H1 (cell line): ENCODE data around the gene HDAC9. TPM values are rescaled to one million over a fixed set of nuclear protein-coding genes. Genes with fewer than 3 reads are reported as not detected.

Experiments
- CHD1 ChIP-seq: IDR thresholded peaks from 2 replicates; pipeline ENCODE4 v1.6.1; 2012; ENCODE audit warnings: low read depth, low read length, improper control_type of control experiment
- CHD7 ChIP-seq: fragments of 300-600 bp; sonication (generic); IDR thresholded peaks from 2 replicates; pipeline ENCODE4 v1.7.1; 2012; ENCODE audit warnings: low read length, moderate library complexity, mild to moderate bottlenecking, inconsistent platforms; ENCODE audit not compliant: insufficient replicate concordance
- EP300 ChIP-seq, 2 experiments: IDR thresholded peaks; 1 replicate in 1 of 2; 2 replicates in 1 of 2; pipeline ENCODE4 v1.6.1; 2011 to 2012; ENCODE audit warnings: low read depth in 2 of 2, low read length in 2 of 2, mild to moderate bottlenecking in 2 of 2, borderline replicate concordance in 1 of 2, inconsistent platforms in 1 of 2, moderate library complexity in 1 of 2
- HDAC2 ChIP-seq, 2 experiments: fragments of 300-600 bp in 1 of 2; sonication (generic) in 1 of 2; IDR thresholded peaks; 2 replicates each; pipeline ENCODE4 v1.6.1; 2011 to 2012; ENCODE audit warnings: low read depth in 2 of 2, low read length in 2 of 2, mild to moderate bottlenecking in 2 of 2, moderate library complexity in 2 of 2, borderline replicate concordance in 1 of 2, inconsistent platforms in 1 of 2
- RAD21 ChIP-seq, 2 experiments: IDR thresholded peaks in 1 of 2; conservative IDR thresholded peaks in 1 of 2; 2 replicates each; pipeline ENCODE4 v1.6.1; 2011; ENCODE audit warnings: low read depth in 2 of 2, low read length in 2 of 2, improper control_type of control experiment in 1 of 2, inconsistent platforms in 1 of 2, mild to moderate bottlenecking in 1 of 2, moderate library complexity in 1 of 2
- SP4 ChIP-seq: IDR thresholded peaks from 2 replicates; pipeline ENCODE4 v1.6.1; 2012; ENCODE audit warnings: low read length, inconsistent platforms
- SUZ12 ChIP-seq: fragments of 200-600 bp; sonication (generic); IDR thresholded peaks from 2 replicates; pipeline ENCODE4 v1.6.1; 2012; ENCODE audit warnings: mild to moderate bottlenecking, inconsistent platforms, low read length, moderate library complexity, mixed read lengths
- ZNF274 ChIP-seq: IDR thresholded peaks from 2 replicates; pipeline ENCODE4 v1.7.0; 2012; ENCODE audit warnings: low read length, borderline replicate concordance; ENCODE audit errors: extremely low read depth
- polyA plus RNA-seq, 7 experiments: library from polyadenylated mRNA; depleted of rRNA in 3 of 7; stranded (reverse) in 5 of 7; unstranded in 2 of 7; fragments of >200 nt in 5 of 7; fragments of 200-250 nt in 2 of 7; gene quantifications; 1 replicate in 5 of 7; 2 replicates in 1 of 7; 4 replicates in 1 of 7; pipeline versions ENCODE4 v1.2.1 to v1.2.3, GENCODE V29; 2011 to 2013; ENCODE audit warnings: missing spikeins in 2 of 7, mixed read lengths in 2 of 7
- total RNA-seq: library from RNA; stranded (reverse); fragmentation: NEBNext Ultra II Directional; extraction: Animal tissue kit (Norgen Biotek cat#: 25700); gene quantifications from 2 replicates; pipeline ENCODE4 v1.2.1, GENCODE V29; 2021
- TF ChIP-seq, protein P1 (sequence below): IDR thresholded peaks from 2 replicates; pipeline ENCODE4 v1.6.1; 2012; ENCODE audit warnings: low read length, inconsistent platforms

Gene HDAC9
- total and polyA plus RNA-seq, 2 of the 8 experiments (the other 6 are each of a cell fraction or from before 2014, with no cell fraction given), result 9.5 to 13.1 TPM

DNA sequence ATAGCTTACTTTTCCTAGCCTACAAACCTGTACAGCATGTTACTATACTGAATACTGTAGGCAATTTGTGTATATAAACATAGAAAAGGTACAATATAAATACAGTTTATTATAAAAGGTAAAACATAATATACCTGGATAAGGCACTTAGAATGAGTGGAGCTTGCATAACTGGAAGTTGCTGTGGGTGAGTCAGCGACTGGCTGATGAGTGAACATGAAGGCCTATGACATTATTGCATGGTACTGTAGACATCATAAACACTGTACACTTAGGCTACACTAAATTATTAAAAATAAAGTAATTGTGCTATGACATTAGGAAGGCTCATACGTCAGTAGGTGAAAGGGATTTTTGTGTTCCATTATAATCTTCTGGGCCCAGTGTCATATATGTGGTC is 228.8 kb downstream of the HDAC9 start (continued):
- no peak for TF ChIP-seq CHD7
- no peak for TF ChIP-seq ZNF274
- no peak for TF ChIP-seq CHD1
- TF ChIP-seq HDAC2 (IDR thresholded peaks at IDR 0.05; ENCODE audit: borderline replicate concordance in 1 of 2, low read depth in 2 of 2, low read length in 2 of 2), result no peak
- no peak for TF ChIP-seq SUZ12
- TF ChIP-seq, protein P1, sequence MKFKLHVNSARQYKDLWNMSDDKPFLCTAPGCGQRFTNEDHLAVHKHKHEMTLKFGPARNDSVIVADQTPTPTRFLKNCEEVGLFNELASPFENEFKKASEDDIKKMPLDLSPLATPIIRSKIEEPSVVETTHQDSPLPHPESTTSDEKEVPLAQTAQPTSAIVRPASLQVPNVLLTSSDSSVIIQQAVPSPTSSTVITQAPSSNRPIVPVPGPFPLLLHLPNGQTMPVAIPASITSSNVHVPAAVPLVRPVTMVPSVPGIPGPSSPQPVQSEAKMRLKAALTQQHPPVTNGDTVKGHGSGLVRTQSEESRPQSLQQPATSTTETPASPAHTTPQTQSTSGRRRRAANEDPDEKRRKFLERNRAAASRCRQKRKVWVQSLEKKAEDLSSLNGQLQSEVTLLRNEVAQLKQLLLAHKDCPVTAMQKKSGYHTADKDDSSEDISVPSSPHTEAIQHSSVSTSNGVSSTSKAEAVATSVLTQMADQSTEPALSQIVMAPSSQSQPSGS, result no peak
- TF ChIP-seq RAD21 (IDR thresholded peaks at IDR 0.05 in 1 of 2, conservative IDR thresholded peaks at IDR 0.05 in 1 of 2; ENCODE audit: low read depth in 2 of 2, low read length in 2 of 2), result no peak
- no peak for TF ChIP-seq EP300 (IDR thresholded peaks at IDR 0.05; ENCODE audit: borderline replicate concordance in 1 of 2, low read depth in 2 of 2, low read length in 2 of 2)
- no peak for TF ChIP-seq SP4
